Liver (tissue), 9 donors: Measurements from ENCODE around the gene DNHD1. TPM values are rescaled to one million over a fixed set of nuclear protein-coding genes. Genes with fewer than 3 reads are reported as not detected.
A peak's percentile ranks its signal among the peaks of the same experiment; 100 is the strongest.

Experiments used
- DNase-seq: peaks from one replicate; pipeline ENCODE4 v3.0.0-alpha.2; 2017; ENCODE audit warnings: low spot score
- H3K27ac ChIP-seq, 2 donors: one replicate each; pipeline ENCODE4 v1.7.0; 2013; ENCODE audit warnings: inconsistent platforms in 2 of 2, low read length in 2 of 2, control low read depth in 1 of 2, low read depth in 1 of 2, mild to moderate bottlenecking in 1 of 2
- H3K27me3 ChIP-seq, 4 donors: one replicate each; pipeline versions ENCODE4 v1.6.1 to v1.7.0; 2013; ENCODE audit warnings: low read length in 3 of 4, inconsistent platforms in 1 of 4, mild to moderate bottlenecking in 1 of 4, moderate library complexity in 1 of 4; ENCODE audit not compliant: control insufficient read depth in 4 of 4, insufficient read depth in 4 of 4
- H3K36me3 ChIP-seq, 4 donors: one replicate each; pipeline versions ENCODE4 v1.6.1 to v1.7.0; 2013; ENCODE audit warnings: low read length in 3 of 4, mild to moderate bottlenecking in 3 of 4, low read depth in 1 of 4, moderate library complexity in 1 of 4; ENCODE audit not compliant: control insufficient read depth in 4 of 4, insufficient read depth in 3 of 4
- H3K4me1 ChIP-seq, 4 donors: one replicate each; pipeline versions ENCODE4 v1.6.1 to v1.7.0; 2013; ENCODE audit warnings: low read length in 3 of 4, mild to moderate bottlenecking in 3 of 4, moderate library complexity in 1 of 4; ENCODE audit not compliant: control insufficient read depth in 4 of 4, insufficient read depth in 4 of 4
- H3K4me3 ChIP-seq, 3 donors: one replicate each; pipeline versions ENCODE4 v1.6.1 to v1.7.0; 2013; ENCODE audit warnings: low read length in 3 of 3, control low read depth in 1 of 3, low read depth in 1 of 3, mild to moderate bottlenecking in 1 of 3
- H3K9ac ChIP-seq, 2 donors: one replicate each; pipeline ENCODE4 v1.7.0; 2013; ENCODE audit warnings: low read length in 2 of 2, mild to moderate bottlenecking in 2 of 2, moderate library complexity in 2 of 2, control low read depth in 1 of 2, low read depth in 1 of 2
- H3K9me3 ChIP-seq, 4 donors: one replicate each; pipeline versions ENCODE4 v1.6.1 to v1.7.0; 2013; ENCODE audit warnings: low read length in 3 of 4; ENCODE audit not compliant: control insufficient read depth in 4 of 4
- ATF3 ChIP-seq: IDR thresholded peaks from 2 replicates; pipeline ENCODE4 v1.6.1; 2016; ENCODE audit warnings: antibody characterized with exemption
- EGR1 ChIP-seq, 2 donors: IDR thresholded peaks; 2 replicates each; pipeline ENCODE4 v1.6.1; 2016 to 2018; ENCODE audit warnings: antibody characterized with exemption in 2 of 2, low read depth in 2 of 2
- FOXA1 ChIP-seq: IDR thresholded peaks from 2 replicates; pipeline ENCODE4 v1.6.1; 2016; ENCODE audit warnings: antibody characterized with exemption
- FOXA2 ChIP-seq: IDR thresholded peaks from 2 replicates; pipeline ENCODE4 v1.6.1; 2016; ENCODE audit warnings: antibody characterized with exemption
- GABPA ChIP-seq, 2 donors: IDR thresholded peaks in 1 of 2; conservative IDR thresholded peaks in 1 of 2; 2 replicates each; pipeline ENCODE4 v1.6.1; 2016; ENCODE audit warnings: antibody characterized with exemption in 2 of 2, mild to moderate bottlenecking in 1 of 2, moderate library complexity in 1 of 2
- HNF4A ChIP-seq, 2 donors: conservative IDR thresholded peaks; 2 replicates each; pipeline ENCODE4 v1.6.1; 2016; ENCODE audit warnings: antibody characterized with exemption in 2 of 2, mild to moderate bottlenecking in 2 of 2
- HNF4G ChIP-seq: IDR thresholded peaks from 2 replicates; pipeline ENCODE4 v1.6.1; 2016; ENCODE audit warnings: antibody characterized with exemption
- JUND ChIP-seq, 2 donors: IDR thresholded peaks; 2 replicates each; pipeline ENCODE4 v1.6.1; 2016; ENCODE audit warnings: antibody characterized with exemption in 2 of 2
- NR2F2 ChIP-seq: IDR thresholded peaks from 2 replicates; pipeline ENCODE4 v1.6.1; 2016; ENCODE audit warnings: antibody characterized with exemption
- RAD21 ChIP-seq, 2 donors: IDR thresholded peaks; 2 replicates each; pipeline ENCODE4 v1.6.1; 2016; ENCODE audit warnings: antibody characterized with exemption in 2 of 2, mild to moderate bottlenecking in 2 of 2
- RXRA ChIP-seq, 2 donors: IDR thresholded peaks; 2 replicates each; pipeline ENCODE4 v1.6.1; 2017 to 2018; ENCODE audit warnings: antibody characterized with exemption in 2 of 2, mild to moderate bottlenecking in 1 of 2
- SP1 ChIP-seq: IDR thresholded peaks from 2 replicates; pipeline ENCODE4 v1.6.1; 2018; ENCODE audit warnings: antibody characterized with exemption, mild to moderate bottlenecking
- TAF1 ChIP-seq: conservative IDR thresholded peaks from 2 replicates; pipeline ENCODE4 v1.6.1; 2016; ENCODE audit warnings: antibody characterized with exemption, mild to moderate bottlenecking
- YY1 ChIP-seq: IDR thresholded peaks from 2 replicates; pipeline ENCODE4 v1.6.1; 2016; ENCODE audit warnings: antibody characterized with exemption, mild to moderate bottlenecking
- WGBS: extraction: QIAGEN DNeasy Blood & Tissue Kit; methylation state at CpG from one replicate; pipeline ENCODE4 v1.1.7; 2013; 5-methylcytosine and 5-hydroxymethylcytosine counted together
- polyA plus RNA-seq, 2 donors: library from polyadenylated mRNA; stranded (reverse) in 1 of 2; unstranded in 1 of 2; fragments of 200-250 nt in 1 of 2; fragments of >200 nt in 1 of 2; fragmentation: Nextera tagmentation in 1 of 2; extraction: Ambion mirVana in 1 of 2; gene quantifications; one replicate each; pipeline versions ENCODE4 v1.2.1 to v1.2.3, GENCODE V29; 2013 to 2015
- total RNA-seq, 2 donors: library from RNA; depleted of rRNA; stranded (reverse); fragments of >200 nt; gene quantifications; one replicate each; pipeline ENCODE4 v1.2.3, GENCODE V29; 2014
- TF ChIP-seq, protein P1 (sequence below): IDR thresholded peaks from 2 replicates; pipeline ENCODE4 v1.6.1; 2016; ENCODE audit warnings: antibody characterized with exemption
- TF ChIP-seq, protein P2 (sequence below): IDR thresholded peaks from 2 replicates; pipeline ENCODE4 v1.6.1; 2016; ENCODE audit warnings: antibody characterized with exemption, mild to moderate bottlenecking
- TF ChIP-seq, protein P3 (sequence below): IDR thresholded peaks from 2 replicates; pipeline ENCODE4 v1.6.1; 2016; ENCODE audit warnings: antibody characterized with exemption
- TF ChIP-seq, protein P4 (sequence below): fragments of 150-350 bp; IDR thresholded peaks from 2 replicates; pipeline ENCODE4 v1.5.1; 2017; ENCODE audit warnings: improper control_type of control experiment, low read depth, low read length; ENCODE audit not compliant: missing input control
- donor health status: healthy.
- donor health status: healthy.
- donor health status: healthy.
- donor health status: healthy.
- donor health status: healthy.

DNHD1 gene
- total and polyA plus RNA-seq, 4 donors = 2.1 to 23.6 (median 5.0) TPM

DNA sequence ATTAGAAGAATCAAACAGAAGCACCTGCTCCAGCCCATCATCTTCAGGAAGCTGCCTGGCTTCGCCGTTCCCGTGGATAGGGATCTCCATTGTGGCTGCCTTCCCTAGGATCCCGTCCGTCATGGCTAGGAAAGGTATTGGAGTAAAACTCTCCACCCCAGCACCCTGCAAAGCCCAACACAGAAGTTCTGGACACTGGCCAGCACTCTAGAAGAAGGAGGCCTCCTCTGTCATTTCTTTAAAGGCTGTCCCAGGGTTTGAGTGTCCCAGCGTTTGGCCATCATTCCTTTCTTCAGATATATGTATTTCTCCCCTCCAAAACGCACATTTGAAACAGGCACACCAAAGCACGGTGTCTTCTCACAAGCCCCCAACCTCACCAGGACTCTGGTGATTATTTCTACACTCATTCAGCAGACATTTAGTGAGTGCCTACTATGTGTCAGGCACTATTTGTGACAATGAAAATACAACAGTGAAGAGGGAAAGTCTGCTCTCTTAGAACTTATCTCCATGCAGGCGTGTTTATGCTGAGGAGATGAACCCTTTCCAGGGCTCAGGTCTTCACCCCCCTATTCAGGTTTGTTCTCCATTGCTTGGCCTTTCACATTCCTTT is 16.7 kb upstream of the DNHD1 start:
- Histone ChIP-seq H3K9ac (peak overlapping the region; percentile 94 to 96), H3K4me1 (peaks cover 6 to 38% (median 26%) of the 10 kb centered on the region in 4 donors), H3K36me3 (peaks cover 6 to 48% (median 26%) of the 10 kb centered on the region in 4 donors)

DNA sequence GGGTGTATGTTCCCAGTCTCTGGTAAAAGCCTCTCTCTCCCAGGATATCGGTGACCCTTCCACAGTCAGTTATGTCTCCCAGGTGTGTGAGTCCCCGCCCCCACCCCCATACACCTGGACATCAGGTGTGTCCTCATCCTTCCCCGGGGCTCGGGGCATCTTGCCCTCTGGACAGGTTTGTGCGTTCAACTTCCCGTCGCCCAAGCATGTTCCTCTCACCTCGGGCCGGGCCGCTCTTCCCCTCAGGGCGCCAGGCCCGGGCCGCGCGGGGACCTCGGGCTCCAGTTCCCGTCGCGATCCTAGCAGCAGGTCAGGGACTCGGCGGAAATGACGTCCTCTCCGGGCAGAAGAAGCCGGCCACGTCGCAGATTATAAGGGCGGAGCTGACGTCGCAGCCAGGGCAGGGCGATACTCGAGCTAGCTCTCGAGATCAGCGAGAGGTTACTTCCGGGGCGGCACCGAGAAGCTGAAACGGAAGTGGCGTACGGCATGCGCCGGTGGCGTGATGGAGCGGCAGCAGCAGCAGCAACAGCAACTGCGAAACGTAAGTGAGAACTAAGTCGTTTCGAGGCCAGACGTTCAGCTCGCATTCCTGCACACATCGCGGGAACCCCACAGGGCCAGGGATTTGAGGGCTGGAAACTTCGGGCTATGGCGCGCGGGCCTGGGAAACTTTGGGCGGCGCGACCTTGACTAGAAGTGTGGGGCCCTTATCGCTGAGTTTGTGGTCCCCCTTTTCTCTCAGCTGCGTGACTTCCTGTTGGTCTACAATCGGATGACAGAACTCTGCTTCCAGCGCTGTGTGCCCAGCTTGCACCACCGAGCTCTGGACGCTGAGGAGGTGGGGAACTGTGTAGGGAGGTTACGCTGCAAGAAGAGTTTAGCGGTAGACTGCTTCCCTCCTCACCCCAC is 15.8 kb upstream of the DNHD1 start, which contains the start of the genes ARFIP2 and TIMM10B:
Gene ARFIP2 (minus strand): TSS at position 320 of the 912 bp plus-strand sequence. CDS start 910 bp downstream, outside the sequence.
Gene TIMM10B (plus strand): TSS at position 490 of the 912 bp plus-strand sequence. CDS start 16 bp downstream, at position 506.
- peaks cover 6 to 53% (median 30%) of the 10 kb centered on the region in 4 donors for H3K36me3 ChIP-seq
- no peaks in the 10 kb centered on the region for H3K27me3 ChIP-seq
- peak within 1 kb of the TSS; percentile 90 to 91 for H3K27ac ChIP-seq
- no peaks in the 10 kb centered on the region for H3K9me3 ChIP-seq
- WGBS = under 1% methylated on average over 66 of the region's 66 CpGs
- TF ChIP-seq FOXA2 = no peak
- peak; percentile 85 to 88 for TF ChIP-seq RXRA (IDR thresholded peaks at IDR 0.05)
- TF ChIP-seq, protein P1, sequence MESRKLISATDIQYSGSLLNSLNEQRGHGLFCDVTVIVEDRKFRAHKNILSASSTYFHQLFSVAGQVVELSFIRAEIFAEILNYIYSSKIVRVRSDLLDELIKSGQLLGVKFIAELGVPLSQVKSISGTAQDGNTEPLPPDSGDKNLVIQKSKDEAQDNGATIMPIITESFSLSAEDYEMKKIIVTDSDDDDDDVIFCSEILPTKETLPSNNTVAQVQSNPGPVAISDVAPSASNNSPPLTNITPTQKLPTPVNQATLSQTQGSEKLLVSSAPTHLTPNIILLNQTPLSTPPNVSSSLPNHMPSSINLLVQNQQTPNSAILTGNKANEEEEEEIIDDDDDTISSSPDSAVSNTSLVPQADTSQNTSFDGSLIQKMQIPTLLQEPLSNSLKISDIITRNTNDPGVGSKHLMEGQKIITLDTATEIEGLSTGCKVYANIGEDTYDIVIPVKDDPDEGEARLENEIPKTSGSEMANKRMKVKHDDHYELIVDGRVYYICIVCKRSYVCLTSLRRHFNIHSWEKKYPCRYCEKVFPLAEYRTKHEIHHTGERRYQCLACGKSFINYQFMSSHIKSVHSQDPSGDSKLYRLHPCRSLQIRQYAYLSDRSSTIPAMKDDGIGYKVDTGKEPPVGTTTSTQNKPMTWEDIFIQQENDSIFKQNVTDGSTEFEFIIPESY = peak; percentile 95
- TF ChIP-seq YY1 = peak; percentile 74
- peak; percentile 81 for TF ChIP-seq SP1
- no peak for TF ChIP-seq ATF3
- TF ChIP-seq EGR1 (IDR thresholded peaks at IDR 0.05; ENCODE audit: low read depth in 2 of 2) = no peak
- TF ChIP-seq RAD21 (IDR thresholded peaks at IDR 0.05) = no peak
- TF ChIP-seq GABPA (IDR thresholded peaks at IDR 0.05 in 1 of 2, conservative IDR thresholded peaks at IDR 0.05 in 1 of 2) = peak; percentile 96 to 100
- TF ChIP-seq, protein P2, sequence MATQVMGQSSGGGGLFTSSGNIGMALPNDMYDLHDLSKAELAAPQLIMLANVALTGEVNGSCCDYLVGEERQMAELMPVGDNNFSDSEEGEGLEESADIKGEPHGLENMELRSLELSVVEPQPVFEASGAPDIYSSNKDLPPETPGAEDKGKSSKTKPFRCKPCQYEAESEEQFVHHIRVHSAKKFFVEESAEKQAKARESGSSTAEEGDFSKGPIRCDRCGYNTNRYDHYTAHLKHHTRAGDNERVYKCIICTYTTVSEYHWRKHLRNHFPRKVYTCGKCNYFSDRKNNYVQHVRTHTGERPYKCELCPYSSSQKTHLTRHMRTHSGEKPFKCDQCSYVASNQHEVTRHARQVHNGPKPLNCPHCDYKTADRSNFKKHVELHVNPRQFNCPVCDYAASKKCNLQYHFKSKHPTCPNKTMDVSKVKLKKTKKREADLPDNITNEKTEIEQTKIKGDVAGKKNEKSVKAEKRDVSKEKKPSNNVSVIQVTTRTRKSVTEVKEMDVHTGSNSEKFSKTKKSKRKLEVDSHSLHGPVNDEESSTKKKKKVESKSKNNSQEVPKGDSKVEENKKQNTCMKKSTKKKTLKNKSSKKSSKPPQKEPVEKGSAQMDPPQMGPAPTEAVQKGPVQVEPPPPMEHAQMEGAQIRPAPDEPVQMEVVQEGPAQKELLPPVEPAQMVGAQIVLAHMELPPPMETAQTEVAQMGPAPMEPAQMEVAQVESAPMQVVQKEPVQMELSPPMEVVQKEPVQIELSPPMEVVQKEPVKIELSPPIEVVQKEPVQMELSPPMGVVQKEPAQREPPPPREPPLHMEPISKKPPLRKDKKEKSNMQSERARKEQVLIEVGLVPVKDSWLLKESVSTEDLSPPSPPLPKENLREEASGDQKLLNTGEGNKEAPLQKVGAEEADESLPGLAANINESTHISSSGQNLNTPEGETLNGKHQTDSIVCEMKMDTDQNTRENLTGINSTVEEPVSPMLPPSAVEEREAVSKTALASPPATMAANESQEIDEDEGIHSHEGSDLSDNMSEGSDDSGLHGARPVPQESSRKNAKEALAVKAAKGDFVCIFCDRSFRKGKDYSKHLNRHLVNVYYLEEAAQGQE = no peak
- TF ChIP-seq HNF4G = no peak
- peak in 1 of 2 donors; percentile 57 for TF ChIP-seq JUND (IDR thresholded peaks at IDR 0.05)
- TF ChIP-seq TAF1 = no peak
- TF ChIP-seq, protein P3, sequence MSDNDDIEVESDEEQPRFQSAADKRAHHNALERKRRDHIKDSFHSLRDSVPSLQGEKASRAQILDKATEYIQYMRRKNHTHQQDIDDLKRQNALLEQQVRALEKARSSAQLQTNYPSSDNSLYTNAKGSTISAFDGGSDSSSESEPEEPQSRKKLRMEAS = peak; percentile 71
- peak; percentile 76 for TF ChIP-seq NR2F2
- TF ChIP-seq FOXA1 = no peak
- TF ChIP-seq, protein P4, sequence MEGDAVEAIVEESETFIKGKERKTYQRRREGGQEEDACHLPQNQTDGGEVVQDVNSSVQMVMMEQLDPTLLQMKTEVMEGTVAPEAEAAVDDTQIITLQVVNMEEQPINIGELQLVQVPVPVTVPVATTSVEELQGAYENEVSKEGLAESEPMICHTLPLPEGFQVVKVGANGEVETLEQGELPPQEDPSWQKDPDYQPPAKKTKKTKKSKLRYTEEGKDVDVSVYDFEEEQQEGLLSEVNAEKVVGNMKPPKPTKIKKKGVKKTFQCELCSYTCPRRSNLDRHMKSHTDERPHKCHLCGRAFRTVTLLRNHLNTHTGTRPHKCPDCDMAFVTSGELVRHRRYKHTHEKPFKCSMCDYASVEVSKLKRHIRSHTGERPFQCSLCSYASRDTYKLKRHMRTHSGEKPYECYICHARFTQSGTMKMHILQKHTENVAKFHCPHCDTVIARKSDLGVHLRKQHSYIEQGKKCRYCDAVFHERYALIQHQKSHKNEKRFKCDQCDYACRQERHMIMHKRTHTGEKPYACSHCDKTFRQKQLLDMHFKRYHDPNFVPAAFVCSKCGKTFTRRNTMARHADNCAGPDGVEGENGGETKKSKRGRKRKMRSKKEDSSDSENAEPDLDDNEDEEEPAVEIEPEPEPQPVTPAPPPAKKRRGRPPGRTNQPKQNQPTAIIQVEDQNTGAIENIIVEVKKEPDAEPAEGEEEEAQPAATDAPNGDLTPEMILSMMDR = no peak
- peak in 1 of 2 donors; percentile 41 for TF ChIP-seq HNF4A (conservative IDR thresholded peaks at IDR 0.05)
- peaks cover 6 to 30% (median 23%) of the 10 kb centered on the region in 4 donors for H3K4me1 ChIP-seq
- H3K4me3 ChIP-seq = peak within 1 kb of the TSS; percentile 71 to 100 (median 99)
- H3K9ac ChIP-seq = peak within 1 kb of the TSS; percentile 94 to 96
- peak; percentile 96 for DNase-seq

More for the DNA sequence above, 16.7 kb upstream of the DNHD1 start:
- 66% methylated on average over 9 of the region's 9 CpGs for WGBS
- no peak for DNase-seq
- H3K27me3 ChIP-seq = no peaks in the 10 kb centered on the region
- H3K27ac ChIP-seq = peak overlapping the region; percentile 90 to 91
- TF ChIP-seq FOXA2 = no peak
- TF ChIP-seq, protein P3 = no peak
- no peaks in the 10 kb centered on the region for H3K9me3 ChIP-seq
- peak overlapping the region; percentile 71 to 100 (median 80) for H3K4me3 ChIP-seq
